ENCODE measurements around the gene COMP.

- no peak for TF ChIP-seq CSDC2 (CRISPR knock-in tag; IDR thresholded peaks at IDR 0.05)
- no peak for TF ChIP-seq TOX (CRISPR knock-in tag; IDR thresholded peaks at IDR 0.05; ENCODE audit: borderline replicate concordance)
Measured at GRCh38 chr19:18800079-18800478, 9.0 kb upstream of the COMP start.

All from SK-N-SH treated with all-trans-retinoic acid at 6 μM for 48 hours (cell line).